HG02970 (cell line): Measurements from ENCODE around the gene HIPK2.

Experiments
- ATAC-seq: cut with Tn5 transposase; IDR thresholded peaks from one replicate; pipeline ENCODE4 v1.9.1; 2021; ENCODE audit warnings: mild to moderate bottlenecking, moderate library complexity, moderate number of reproducible peaks; ENCODE audit not compliant: unreplicated experiment, low FRiP score

Gene HIPK2

GRCh38 chr7:139576179-139576973 is 201.4 kb downstream of the HIPK2 start:
- ATAC-seq = no peak

GRCh38 chr7:139575338-139575680 is 202.5 kb downstream of the HIPK2 start:
- ATAC-seq = no peak

GRCh38 chr7:139574618-139575337 is 203.0 kb downstream of the HIPK2 start:
- no peak for ATAC-seq

DNA sequence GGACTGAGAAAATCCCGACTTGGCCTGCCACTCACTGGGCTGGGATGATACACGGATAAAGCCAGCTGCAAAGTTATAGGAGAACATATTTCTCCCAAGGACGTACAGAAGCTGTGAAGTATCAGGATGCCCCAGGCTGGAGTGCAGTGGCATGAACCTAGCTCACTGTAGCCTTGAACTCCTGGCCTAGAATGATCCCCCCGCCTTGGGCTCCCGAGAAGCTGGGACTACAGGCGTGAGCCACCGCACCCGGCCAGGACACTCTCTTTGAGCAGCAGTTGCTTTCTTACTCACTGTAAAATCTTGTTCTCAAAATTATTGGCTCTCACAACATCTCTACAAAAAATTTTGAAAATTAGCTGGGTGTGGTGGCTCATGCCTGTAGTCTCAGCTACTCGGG is 203.9 kb downstream of the HIPK2 start:
- no peak for ATAC-seq

- ATAC-seq = no peak
Measured at GRCh38 chr7:139572704-139573385, 205.0 kb downstream of the HIPK2 start.

DNA sequence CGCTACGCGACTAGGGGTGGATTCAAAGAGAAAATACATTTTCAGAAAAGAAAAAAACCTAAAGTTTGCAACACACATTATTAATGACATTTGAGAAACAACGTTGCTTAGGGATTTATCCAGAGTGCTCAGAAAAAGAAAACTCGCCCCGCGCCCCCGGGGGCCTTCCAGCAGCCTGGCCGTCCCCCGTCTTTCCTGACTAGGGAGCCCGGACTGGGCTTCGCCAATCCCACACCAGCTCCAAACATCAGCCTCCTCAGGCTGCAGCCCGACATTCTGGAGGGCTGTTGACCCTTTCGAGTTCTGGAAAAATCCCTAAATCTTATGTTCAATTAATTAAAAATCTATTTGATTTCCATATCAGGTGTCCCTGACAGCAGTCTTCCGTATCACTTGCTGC is 205.7 kb downstream of the HIPK2 start:
- ATAC-seq = no peak

- no peak for ATAC-seq
Measured at GRCh38 chr7:139571651-139572050, 206.1 kb downstream of the HIPK2 start.

DNA sequence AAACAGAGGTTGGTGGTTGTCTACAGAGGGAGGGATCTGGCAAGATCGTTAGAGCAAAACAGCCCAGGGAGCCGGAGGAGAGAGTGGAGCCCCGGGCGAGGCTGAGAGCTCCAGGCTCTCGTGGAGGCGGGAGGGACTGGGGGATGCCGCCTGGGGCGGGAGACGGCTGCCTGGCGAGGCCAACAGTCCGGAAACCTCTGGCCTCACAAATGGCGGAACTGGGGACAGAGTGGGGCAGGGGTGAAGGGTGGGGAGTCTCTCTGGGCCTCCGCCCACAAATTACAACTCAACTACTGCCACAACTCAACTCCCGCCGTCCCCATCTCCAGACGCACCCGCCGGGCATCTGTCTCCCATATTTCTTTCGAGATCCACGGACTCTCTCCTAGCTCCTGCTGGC is 206.6 kb downstream of the HIPK2 start:
- ATAC-seq = no peak

DNA sequence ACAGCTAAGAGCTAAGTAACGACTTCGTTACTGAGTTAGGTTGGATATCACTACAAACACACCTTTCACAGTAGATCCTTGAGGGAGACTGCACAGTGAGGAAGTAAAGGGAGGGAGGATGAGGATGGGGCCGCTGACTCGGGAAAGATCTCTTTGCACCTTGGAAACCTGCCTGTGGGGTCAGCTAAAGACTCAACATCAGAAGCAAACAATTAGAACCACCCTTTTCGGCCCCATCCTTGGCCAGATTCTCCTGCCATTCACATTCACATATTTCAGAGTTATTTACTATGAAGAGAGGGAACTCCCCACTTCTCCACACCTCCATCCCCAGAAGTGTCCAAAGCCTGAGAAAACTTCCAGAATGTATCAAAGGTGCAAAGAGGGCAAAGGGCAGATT is 207.2 kb downstream of the HIPK2 start:
- ATAC-seq = no peak

DNA sequence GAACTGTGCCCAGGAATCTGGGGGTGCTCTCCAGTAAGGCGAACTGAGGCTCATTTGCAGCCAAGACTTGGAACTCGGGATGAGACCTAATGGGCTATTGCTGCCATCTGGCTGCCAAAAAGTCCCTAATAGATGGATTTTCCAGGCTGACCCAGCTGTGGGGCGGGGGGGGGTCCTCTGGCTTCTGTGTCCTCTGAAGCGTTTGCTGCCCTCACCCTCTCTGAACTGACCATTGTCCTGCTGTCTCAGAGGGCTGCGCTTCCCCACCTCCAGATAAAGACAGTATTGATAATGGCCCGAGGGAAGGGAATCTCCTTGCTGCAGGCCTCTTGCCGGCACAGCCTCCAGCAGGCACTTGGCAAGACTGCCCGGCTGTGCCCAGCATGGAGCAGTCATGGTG is 207.7 kb downstream of the HIPK2 start:
- ATAC-seq = no peak

DNA sequence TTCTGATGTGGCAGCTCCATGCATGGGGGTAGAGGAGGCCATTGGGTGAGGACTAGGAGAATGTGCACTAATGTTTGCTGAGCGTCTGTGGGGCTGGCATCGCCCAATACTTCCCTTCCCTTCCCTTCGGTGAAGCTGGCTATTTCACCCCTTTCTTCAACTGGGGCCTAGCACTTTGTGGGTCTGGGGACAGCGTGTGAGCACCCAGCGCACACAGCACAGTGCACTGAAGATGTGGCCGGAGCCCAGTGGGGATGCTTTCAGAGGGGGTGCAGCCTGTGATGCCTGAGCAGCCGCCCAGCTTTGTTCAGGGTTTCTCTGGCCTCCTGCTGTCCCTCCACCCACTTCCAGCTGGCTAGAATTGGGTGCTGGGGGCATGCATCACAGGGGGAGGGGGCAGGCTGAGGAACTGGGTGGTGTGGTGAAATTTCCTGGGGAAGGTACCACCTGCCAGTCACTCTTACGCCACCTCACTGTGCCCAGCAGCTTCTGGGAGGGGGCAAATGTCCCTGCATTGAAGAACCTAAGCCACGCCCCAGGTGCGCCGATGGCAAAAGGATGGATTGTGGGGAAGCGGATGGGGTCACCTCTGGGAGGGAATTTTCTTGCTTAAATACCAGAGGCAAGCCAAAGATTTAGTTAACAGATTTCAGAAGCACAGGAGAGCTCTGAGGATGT is 208.8 kb downstream of the HIPK2 start:
- no peak for ATAC-seq

GRCh38 chr7:139568346-139568675 is 209.5 kb downstream of the HIPK2 start:
- ATAC-seq = no peak

DNA sequence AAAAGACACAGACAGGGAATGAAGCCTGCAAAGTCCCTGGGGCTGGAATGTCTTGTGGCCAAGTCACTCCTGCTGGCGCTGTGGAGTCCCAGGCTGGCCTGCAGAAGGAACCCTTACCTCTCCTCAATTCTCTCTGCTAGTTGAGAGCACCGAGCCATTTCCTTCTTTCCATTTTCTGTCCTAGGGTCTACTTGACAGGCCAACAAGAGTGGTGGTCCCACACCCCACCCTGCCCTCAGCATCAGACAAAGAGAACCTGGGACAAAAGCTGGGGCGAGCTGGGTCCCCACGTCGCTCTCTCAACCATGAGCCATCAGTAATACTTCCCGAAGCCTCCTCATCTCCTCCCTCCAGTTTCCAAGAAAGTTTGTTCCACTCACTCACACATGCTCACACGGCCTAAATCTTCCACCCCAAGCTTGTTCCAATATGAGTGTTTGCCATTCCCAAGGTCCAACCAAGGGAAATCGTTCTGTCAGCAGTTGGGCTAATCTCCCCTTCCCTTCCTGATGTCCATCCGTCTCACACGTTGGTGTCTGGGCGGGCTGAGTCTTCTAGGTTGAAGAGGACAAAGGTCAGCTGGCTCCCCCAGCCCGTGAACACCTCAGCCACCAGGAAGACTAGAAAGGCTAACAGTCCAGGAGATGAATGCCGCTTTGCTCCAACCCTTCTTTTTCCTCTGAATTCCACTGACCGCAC is 210.0 kb downstream of the HIPK2 start:
- no peak for ATAC-seq

GRCh38 chr7:139566736-139567646 is 210.8 kb downstream of the HIPK2 start:
- no peak for ATAC-seq

GRCh38 chr7:139566075-139566474 is 211.7 kb downstream of the HIPK2 start:
- ATAC-seq = no peak

DNA sequence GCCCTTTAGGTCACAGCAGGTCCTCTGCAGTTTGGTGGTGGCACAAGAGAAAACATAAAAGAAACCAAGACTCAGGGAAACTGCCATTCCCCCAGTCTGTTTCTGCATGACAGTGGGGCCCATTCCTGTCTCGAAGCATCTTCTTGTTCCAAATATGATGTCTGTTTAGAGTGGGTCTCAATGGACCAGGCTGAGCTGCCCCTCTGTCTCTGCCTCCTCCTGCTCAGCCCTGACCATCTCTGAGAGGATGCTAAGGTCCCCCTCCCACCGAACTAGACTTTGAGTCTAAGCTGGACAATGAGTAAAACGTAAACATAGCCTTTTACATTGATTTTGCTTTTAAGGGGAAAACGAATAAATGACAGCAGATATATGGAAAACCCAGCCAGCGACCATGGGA is 213.9 kb downstream of the HIPK2 start:
- no peak for ATAC-seq

- ATAC-seq = no peak
Measured at GRCh38 chr7:139562961-139563565, 214.7 kb downstream of the HIPK2 start.

GRCh38 chr7:139562491-139562890 is 215.3 kb downstream of the HIPK2 start:
- ATAC-seq = no peak

- no peak for ATAC-seq
Measured at GRCh38 chr7:139560678-139561077, 217.1 kb downstream of the HIPK2 start.
